K562 (cell line): ENCODE results near the gene ITLN1. TPM values are rescaled to one million over a fixed set of nuclear protein-coding genes. Genes with fewer than 3 reads are reported as not detected.

Source experiments
- BCL6 ChIP-seq: fragments of 250-450 bp; sonication (Bioruptor Pico); IDR thresholded peaks from 2 replicates; pipeline ENCODE4 v1.4.0; 2020
- CSDE1 ChIP-seq, 2 experiments: fragments of 450-650 bp; IDR thresholded peaks; 2 replicates each; pipeline ENCODE4 v1.6.1; 2016; ENCODE audit warnings: mild to moderate bottlenecking in 1 of 2
- CTBP1 ChIP-seq: fragments of 450-650 bp; IDR thresholded peaks from 2 replicates; pipeline ENCODE4 v1.6.1; 2016; ENCODE audit warnings: borderline replicate concordance
- DPF2 ChIP-seq: fragments of 450-650 bp; IDR thresholded peaks from 2 replicates; pipeline ENCODE4 v1.6.1; 2016
- MAFF ChIP-seq: IDR thresholded peaks from 2 replicates; pipeline ENCODE4 v1.6.1; 2012; ENCODE audit warnings: low read length, improper control_type of control experiment
- OTX1 ChIP-seq: fragments of 450-650 bp; formaldehyde crosslinking; IDR thresholded peaks from 2 replicates; pipeline ENCODE4 v1.4.0; 2022; ENCODE audit warnings: mild to moderate bottlenecking
- RFX5 ChIP-seq: IDR thresholded peaks from 2 replicates; pipeline ENCODE4 v1.6.1; 2011; ENCODE audit warnings: low read depth, mild to moderate bottlenecking, improper control_type of control experiment, low read length
- SMARCA4 ChIP-seq: fragments of 450-650 bp; IDR thresholded peaks from 2 replicates; pipeline ENCODE4 v1.6.1; 2016
- SOX6 ChIP-seq: fragments of 450-650 bp; IDR thresholded peaks from 2 replicates; pipeline ENCODE4 v1.6.1; 2014; ENCODE audit warnings: mild to moderate bottlenecking
- STAT5A ChIP-seq: IDR thresholded peaks from 2 replicates; pipeline ENCODE4 v1.6.1; 2012; ENCODE audit warnings: low read length, inconsistent platforms, borderline replicate concordance
- TCF3 ChIP-seq: sonication (generic); formaldehyde crosslinking; IDR thresholded peaks from 2 replicates; pipeline ENCODE4 v1.4.0; 2020; ENCODE audit warnings: mild to moderate bottlenecking, missing genetic modification reagents
- TEAD4 ChIP-seq, 2 experiments: sonication (generic) in 1 of 2; formaldehyde crosslinking in 1 of 2; IDR thresholded peaks; 2 replicates each; pipeline versions ENCODE4 v1.6.1 to v1.8.0; 2012 to 2022; ENCODE audit warnings: borderline replicate concordance in 1 of 2, inconsistent platforms in 1 of 2, low read length in 1 of 2, mild to moderate bottlenecking in 1 of 2, missing genetic modification reagents in 1 of 2
- TRIM24 ChIP-seq, 2 experiments: fragments of 450-650 bp; IDR thresholded peaks; 2 replicates each; pipeline ENCODE4 v1.6.1; 2016
- U2AF2 ChIP-seq: fragments of 200-400 bp; formaldehyde crosslinking; optimal IDR thresholded peaks from 2 replicates; pipeline ENCODE3; 2017; ENCODE audit warnings: low read depth, mild to moderate bottlenecking, low read length
- VEZF1 ChIP-seq: fragments of 200-800 bp; sonication (Bioruptor generic); IDR thresholded peaks from 2 replicates; pipeline ENCODE4 v1.6.1; 2017; ENCODE audit warnings: missing genetic modification characterization, missing compliant biosample characterization
- ZBTB9 ChIP-seq: fragments of 450-650 bp; formaldehyde crosslinking; IDR thresholded peaks from 2 replicates; pipeline ENCODE4 v1.4.0; 2020; ENCODE audit warnings: mild to moderate bottlenecking, moderate library complexity
- ZNF140 ChIP-seq: fragments of 250-450 bp; sonication (Bioruptor Pico); IDR thresholded peaks from 2 replicates; pipeline ENCODE4 v1.8.0; 2021; ENCODE audit warnings: moderate library complexity, mild to moderate bottlenecking, inconsistent platforms
- ZNF175 ChIP-seq: fragments of 200-800 bp; sonication (Bioruptor generic); IDR thresholded peaks from 2 replicates; pipeline ENCODE4 v1.6.1; 2016; ENCODE audit warnings: low read depth, mild to moderate bottlenecking, missing genetic modification characterization, missing compliant biosample characterization
- polyA plus RNA-seq, 8 experiments: library from polyadenylated mRNA; depleted of rRNA in 4 of 8; stranded (reverse) in 5 of 8; unstranded in 3 of 8; fragments of >200 nt; fragmentation: Nextera tagmentation in 2 of 8; fragmentation: Illumina TruSeq in 1 of 8; extraction: Ambion mirVana in 2 of 8; extraction: Trizol in 1 of 8; gene quantifications; 2 replicates each; pipeline versions ENCODE4 v1.2.1 to v1.2.3, GENCODE V29; 2011 to 2014; ENCODE audit warnings: inconsistent platforms in 1 of 8, missing spikeins in 1 of 8
- total RNA-seq, 7 experiments: library from RNA; depleted of rRNA in 6 of 7; stranded (reverse); fragments of >200 nt in 6 of 7; fragmentation: Illumina TruSeq in 2 of 7; extraction: Trizol in 2 of 7; gene quantifications; 2 replicates each; pipeline versions ENCODE4 v1.2.1 to v1.2.3, GENCODE V29; 2011 to 2021; ENCODE audit warnings: low replicate concordance in 1 of 7
- TF ChIP-seq, protein P1 (sequence below): fragments of 250-450 bp; sonication (Bioruptor Pico); IDR thresholded peaks from 2 replicates; pipeline ENCODE4 v1.4.0; 2020
- TF ChIP-seq, protein P2 (sequence below): fragments of 450-650 bp; formaldehyde crosslinking; conservative IDR thresholded peaks from 2 replicates; pipeline ENCODE4 v1.4.0; 2022; ENCODE audit warnings: mild to moderate bottlenecking, missing genetic modification characterization

The ITLN1 gene
- total and polyA plus RNA-seq, 9 of the 15 experiments (the other 6 are each of a cell fraction or from before 2014, with no cell fraction given) = not detected

DNA sequence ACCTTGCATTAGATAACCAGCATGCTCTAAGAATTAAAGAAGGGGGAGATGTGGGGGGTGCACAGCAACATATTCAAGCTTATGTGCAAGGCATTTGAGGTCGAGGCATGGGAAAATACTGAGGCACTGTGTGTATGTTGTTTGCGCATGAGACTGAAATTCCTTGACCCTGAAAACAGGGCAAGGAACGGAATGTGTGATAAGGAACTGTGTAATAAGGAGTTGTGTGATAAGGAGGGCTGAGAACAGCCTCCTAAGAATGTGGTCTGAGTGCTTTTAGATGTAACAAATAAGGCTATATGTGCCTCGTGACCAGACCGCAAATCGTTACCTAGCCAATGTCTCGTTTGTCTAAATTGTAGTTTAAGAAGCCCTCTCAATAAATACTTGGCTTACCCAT lies 26.5 kb upstream of the ITLN1 start (continued):
- peak; percentile 43; the same call in 1 of the 2 replicates for TF ChIP-seq VEZF1
- TF ChIP-seq STAT5A = peak; percentile 30; the same call in 1 of the 2 replicates
- no peak for TF ChIP-seq U2AF2
- TF ChIP-seq, protein P1, sequence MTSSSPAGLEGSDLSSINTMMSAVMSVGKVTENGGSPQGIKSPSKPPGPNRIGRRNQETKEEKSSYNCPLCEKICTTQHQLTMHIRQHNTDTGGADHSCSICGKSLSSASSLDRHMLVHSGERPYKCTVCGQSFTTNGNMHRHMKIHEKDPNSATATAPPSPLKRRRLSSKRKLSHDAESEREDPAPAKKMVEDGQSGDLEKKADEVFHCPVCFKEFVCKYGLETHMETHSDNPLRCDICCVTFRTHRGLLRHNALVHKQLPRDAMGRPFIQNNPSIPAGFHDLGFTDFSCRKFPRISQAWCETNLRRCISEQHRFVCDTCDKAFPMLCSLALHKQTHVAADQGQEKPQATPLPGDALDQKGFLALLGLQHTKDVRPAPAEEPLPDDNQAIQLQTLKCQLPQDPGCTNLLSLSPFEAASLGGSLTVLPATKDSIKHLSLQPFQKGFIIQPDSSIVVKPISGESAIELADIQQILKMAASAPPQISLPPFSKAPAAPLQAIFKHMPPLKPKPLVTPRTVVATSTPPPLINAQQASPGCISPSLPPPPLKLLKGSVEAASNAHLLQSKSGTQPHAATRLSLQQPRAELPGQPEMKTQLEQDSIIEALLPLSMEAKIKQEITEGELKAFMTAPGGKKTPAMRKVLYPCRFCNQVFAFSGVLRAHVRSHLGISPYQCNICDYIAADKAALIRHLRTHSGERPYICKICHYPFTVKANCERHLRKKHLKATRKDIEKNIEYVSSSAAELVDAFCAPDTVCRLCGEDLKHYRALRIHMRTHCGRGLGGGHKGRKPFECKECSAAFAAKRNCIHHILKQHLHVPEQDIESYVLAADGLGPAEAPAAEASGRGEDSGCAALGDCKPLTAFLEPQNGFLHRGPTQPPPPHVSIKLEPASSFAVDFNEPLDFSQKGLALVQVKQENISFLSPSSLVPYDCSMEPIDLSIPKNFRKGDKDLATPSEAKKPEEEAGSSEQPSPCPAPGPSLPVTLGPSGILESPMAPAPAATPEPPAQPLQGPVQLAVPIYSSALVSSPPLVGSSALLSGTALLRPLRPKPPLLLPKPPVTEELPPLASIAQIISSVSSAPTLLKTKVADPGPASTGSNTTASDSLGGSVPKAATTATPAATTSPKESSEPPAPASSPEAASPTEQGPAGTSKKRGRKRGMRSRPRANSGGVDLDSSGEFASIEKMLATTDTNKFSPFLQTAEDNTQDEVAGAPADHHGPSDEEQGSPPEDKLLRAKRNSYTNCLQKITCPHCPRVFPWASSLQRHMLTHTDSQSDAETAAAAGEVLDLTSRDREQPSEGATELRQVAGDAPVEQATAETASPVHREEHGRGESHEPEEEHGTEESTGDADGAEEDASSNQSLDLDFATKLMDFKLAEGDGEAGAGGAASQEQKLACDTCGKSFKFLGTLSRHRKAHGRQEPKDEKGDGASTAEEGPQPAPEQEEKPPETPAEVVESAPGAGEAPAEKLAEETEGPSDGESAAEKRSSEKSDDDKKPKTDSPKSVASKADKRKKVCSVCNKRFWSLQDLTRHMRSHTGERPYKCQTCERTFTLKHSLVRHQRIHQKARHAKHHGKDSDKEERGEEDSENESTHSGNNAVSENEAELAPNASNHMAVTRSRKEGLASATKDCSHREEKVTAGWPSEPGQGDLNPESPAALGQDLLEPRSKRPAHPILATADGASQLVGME = no peak
- TF ChIP-seq TRIM24 (IDR thresholded peaks at IDR 0.05) = peak in 1 of 2 experiments; percentile 61; a peak in 1 of 4 replicates
- TF ChIP-seq, protein P2, sequence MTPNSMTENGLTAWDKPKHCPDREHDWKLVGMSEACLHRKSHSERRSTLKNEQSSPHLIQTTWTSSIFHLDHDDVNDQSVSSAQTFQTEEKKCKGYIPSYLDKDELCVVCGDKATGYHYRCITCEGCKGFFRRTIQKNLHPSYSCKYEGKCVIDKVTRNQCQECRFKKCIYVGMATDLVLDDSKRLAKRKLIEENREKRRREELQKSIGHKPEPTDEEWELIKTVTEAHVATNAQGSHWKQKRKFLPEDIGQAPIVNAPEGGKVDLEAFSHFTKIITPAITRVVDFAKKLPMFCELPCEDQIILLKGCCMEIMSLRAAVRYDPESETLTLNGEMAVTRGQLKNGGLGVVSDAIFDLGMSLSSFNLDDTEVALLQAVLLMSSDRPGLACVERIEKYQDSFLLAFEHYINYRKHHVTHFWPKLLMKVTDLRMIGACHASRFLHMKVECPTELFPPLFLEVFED (CRISPR knock-in tag) = 0 out of 2 replicates have a peak, but pooled peaks have one; percentile 41
- peak; percentile 56; the same call in 1 of the 2 replicates for TF ChIP-seq SMARCA4
- TF ChIP-seq CTBP1 = peak; percentile 72; the same call in 1 of the 2 replicates
- 0 out of 2 replicates have a peak, but pooled peaks have one; percentile 27 for TF ChIP-seq DPF2
- no peak for TF ChIP-seq RFX5
- TF ChIP-seq BCL6 = 0 out of 2 replicates have a peak, but pooled peaks have one; percentile 19
- TF ChIP-seq ZNF140 (CRISPR knock-in tag) = no peak
- TF ChIP-seq CSDE1 (IDR thresholded peaks at IDR 0.05) = no peak
- TF ChIP-seq ZNF175 = 0 out of 2 replicates have a peak, but pooled peaks have one; percentile 40
- TF ChIP-seq TCF3 (CRISPR knock-in tag) = peak; percentile 77
- peak; percentile 94 for TF ChIP-seq TEAD4 (IDR thresholded peaks at IDR 0.05; ENCODE audit: low read length)
- TF ChIP-seq TEAD4 (CRISPR knock-in tag; IDR thresholded peaks at IDR 0.05; ENCODE audit: borderline replicate concordance) = no peak
- 0 out of 2 replicates have a peak, but pooled peaks have one; percentile 38 for TF ChIP-seq ZBTB9 (CRISPR knock-in tag)
- TF ChIP-seq SOX6 = peak; percentile 80
- no peak for TF ChIP-seq MAFF
- TF ChIP-seq OTX1 (CRISPR knock-in tag) = no peak
